ENCODE results near the gene GASK1A.

- TF ChIP-seq, protein P1, sequence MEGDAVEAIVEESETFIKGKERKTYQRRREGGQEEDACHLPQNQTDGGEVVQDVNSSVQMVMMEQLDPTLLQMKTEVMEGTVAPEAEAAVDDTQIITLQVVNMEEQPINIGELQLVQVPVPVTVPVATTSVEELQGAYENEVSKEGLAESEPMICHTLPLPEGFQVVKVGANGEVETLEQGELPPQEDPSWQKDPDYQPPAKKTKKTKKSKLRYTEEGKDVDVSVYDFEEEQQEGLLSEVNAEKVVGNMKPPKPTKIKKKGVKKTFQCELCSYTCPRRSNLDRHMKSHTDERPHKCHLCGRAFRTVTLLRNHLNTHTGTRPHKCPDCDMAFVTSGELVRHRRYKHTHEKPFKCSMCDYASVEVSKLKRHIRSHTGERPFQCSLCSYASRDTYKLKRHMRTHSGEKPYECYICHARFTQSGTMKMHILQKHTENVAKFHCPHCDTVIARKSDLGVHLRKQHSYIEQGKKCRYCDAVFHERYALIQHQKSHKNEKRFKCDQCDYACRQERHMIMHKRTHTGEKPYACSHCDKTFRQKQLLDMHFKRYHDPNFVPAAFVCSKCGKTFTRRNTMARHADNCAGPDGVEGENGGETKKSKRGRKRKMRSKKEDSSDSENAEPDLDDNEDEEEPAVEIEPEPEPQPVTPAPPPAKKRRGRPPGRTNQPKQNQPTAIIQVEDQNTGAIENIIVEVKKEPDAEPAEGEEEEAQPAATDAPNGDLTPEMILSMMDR (IDR thresholded peaks at IDR 0.05): no peak
- TF ChIP-seq POLR2A (IDR thresholded peaks at IDR 0.05): no peak
Observed at GRCh38 chr3:42980209-42980608, 1.1 kb downstream of the GASK1A start.
